Measurements from ENCODE around the gene FOXP1. TPM values are rescaled to one million over a fixed set of nuclear protein-coding genes. Genes with fewer than 3 reads are reported as not detected.

FOXP1 gene
- total and polyA plus RNA-seq, 8 donors, result 12.3 to 215 (median 117) TPM

DNA sequence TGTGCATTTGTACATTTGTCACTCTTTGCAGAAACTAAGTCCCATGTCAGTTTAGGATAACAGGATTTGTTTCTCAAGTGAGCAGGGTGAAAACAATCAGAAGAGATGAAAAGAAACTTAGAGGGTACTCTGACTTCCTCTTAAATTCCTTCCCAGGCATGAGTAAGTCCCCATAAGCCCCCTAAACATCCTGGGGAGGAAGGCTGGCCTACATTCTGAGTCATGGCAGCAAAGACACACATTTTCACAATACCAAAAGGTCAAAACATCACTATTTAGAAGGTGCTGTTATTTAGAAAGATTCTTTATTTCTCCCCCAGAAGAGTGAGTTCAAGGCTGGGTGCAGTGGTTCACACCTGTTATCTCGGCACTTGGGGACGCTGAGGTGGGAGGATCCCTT, 7.6 kb upstream of the FOXP1 start:
- WGBS, 5 donors, result 92 to 100% (median 97%) methylated on average over 2 of the region's 2 CpGs
- Histone ChIP-seq H3K27me3 (no peaks in the 10 kb centered on the region), H3K9me3 (no peaks in the 10 kb centered on the region), H3K4me3 (no peak overlapping the region), H3K36me3 (no peaks in the 10 kb centered on the region), H3K4me1 (peaks cover 0 to 8% (median 3%) of the 10 kb centered on the region in 4 donors), H3K27ac (no peak overlapping the region)
- intact Hi-C loops (cut with DNase I; ENCODE audit: low total_unique reads), result no loop called here
- TF ChIP-seq POLR2AphosphoS5 (IDR thresholded peaks at IDR 0.05) (no peak), POLR2A (IDR thresholded peaks at IDR 0.05) (no peak)
- DNase-seq, result no peak

GRCh38 chr3:71589132-71589531, 5.6 kb upstream of the FOXP1 start:
- 66 to 81% (median 70%) methylated on average over 2 of the region's 2 CpGs for WGBS, 5 donors
- TF ChIP-seq POLR2AphosphoS5 (IDR thresholded peaks at IDR 0.05) (no peak), POLR2A (IDR thresholded peaks at IDR 0.05) (no peak)
- intact Hi-C loops (cut with DNase I; ENCODE audit: low total_unique reads), result no loop called here

DNA sequence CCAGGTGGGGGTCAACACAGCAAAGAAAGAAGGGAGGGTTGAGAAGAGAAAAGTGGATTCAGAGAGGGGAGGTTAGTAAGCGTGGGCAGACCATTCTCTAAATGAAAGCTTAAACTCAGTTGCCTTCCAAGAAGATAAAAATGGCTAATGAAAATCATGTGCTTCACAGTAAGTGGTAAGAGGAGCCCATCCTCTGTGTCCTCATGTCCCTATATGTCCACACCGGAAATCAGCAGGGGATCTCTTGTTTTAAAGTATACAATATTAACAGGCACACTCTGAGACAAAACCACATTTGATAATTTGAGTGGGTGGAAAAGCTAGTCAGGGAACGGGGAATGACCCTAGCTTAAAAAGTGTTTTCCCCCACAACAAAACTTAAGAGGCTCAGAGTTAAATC, 4.4 kb upstream of the FOXP1 start:
- 73 to 88% (median 86%) methylated on average over 3 of the region's 3 CpGs for WGBS, 5 donors
- Histone ChIP-seq H3K27ac (no peak overlapping the region), H3K4me1 (peaks cover 0 to 25% (median 14%) of the 10 kb centered on the region in 4 donors), H3K4me3 (no peak overlapping the region), H3K9me3 (no peaks in the 10 kb centered on the region), H3K27me3 (no peaks in the 10 kb centered on the region), H3K36me3 (no peaks in the 10 kb centered on the region)
- intact Hi-C loops (cut with DNase I; ENCODE audit: low total_unique reads), result no loop called here
- no peak for DNase-seq
- TF ChIP-seq POLR2A (IDR thresholded peaks at IDR 0.05) (no peak), CTCF (IDR thresholded peaks at IDR 0.05) (no peak), POLR2AphosphoS5 (IDR thresholded peaks at IDR 0.05) (no peak), EP300 (IDR thresholded peaks at IDR 0.05) (no peak)

More at GRCh38 chr3:71589132-71589531, 5.6 kb upstream of the FOXP1 start:
- no peak overlapping the region for H3K27ac ChIP-seq
- no peaks in the 10 kb centered on the region for H3K27me3 ChIP-seq
- peaks cover 0 to 25% (median 14%) of the 10 kb centered on the region in 4 donors for H3K4me1 ChIP-seq
- H3K9me3 ChIP-seq, result no peaks in the 10 kb centered on the region
- no peak for DNase-seq
- no peaks in the 10 kb centered on the region for H3K36me3 ChIP-seq
- H3K4me3 ChIP-seq, result no peak overlapping the region

DNA sequence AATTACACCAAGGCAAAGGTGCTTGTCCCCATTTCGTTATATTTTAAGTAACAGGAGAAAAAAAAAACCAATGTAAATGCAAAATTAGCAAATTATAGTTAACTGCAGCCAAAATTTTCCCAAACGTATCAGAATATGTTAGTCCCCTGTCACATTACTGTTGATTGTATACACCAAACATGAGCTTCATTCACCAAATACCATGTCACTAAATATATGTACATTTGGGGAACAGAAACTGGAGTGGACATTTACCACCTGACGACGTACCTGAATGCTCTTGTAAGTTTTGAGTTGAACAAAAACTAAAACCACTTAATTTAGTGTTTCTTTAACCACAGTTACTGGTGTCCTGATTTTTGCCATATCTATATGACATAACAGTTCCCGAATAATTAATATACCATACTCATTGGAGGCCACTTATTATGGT, 3.3 kb upstream of the FOXP1 start:
- no peak overlapping the region for H3K4me3 ChIP-seq
- intact Hi-C loops (cut with DNase I; ENCODE audit: low total_unique reads), result no loop called here
- peak overlapping the region in 1 of 5 donors; percentile 99 for H3K27ac ChIP-seq
- DNase-seq, result no peak
- peaks cover 0 to 25% (median 14%) of the 10 kb centered on the region in 4 donors for H3K4me1 ChIP-seq
- 41 to 53% (median 45%) methylated on average over 5 of the region's 5 CpGs for WGBS, 5 donors
- H3K36me3 ChIP-seq, result no peaks in the 10 kb centered on the region
- TF ChIP-seq EP300 (IDR thresholded peaks at IDR 0.05) (no peak), POLR2AphosphoS5 (IDR thresholded peaks at IDR 0.05) (no peak), CTCF (IDR thresholded peaks at IDR 0.05) (no peak), POLR2A (IDR thresholded peaks at IDR 0.05) (no peak)
- no peaks in the 10 kb centered on the region for H3K9me3 ChIP-seq
- no peaks in the 10 kb centered on the region for H3K27me3 ChIP-seq

DNA sequence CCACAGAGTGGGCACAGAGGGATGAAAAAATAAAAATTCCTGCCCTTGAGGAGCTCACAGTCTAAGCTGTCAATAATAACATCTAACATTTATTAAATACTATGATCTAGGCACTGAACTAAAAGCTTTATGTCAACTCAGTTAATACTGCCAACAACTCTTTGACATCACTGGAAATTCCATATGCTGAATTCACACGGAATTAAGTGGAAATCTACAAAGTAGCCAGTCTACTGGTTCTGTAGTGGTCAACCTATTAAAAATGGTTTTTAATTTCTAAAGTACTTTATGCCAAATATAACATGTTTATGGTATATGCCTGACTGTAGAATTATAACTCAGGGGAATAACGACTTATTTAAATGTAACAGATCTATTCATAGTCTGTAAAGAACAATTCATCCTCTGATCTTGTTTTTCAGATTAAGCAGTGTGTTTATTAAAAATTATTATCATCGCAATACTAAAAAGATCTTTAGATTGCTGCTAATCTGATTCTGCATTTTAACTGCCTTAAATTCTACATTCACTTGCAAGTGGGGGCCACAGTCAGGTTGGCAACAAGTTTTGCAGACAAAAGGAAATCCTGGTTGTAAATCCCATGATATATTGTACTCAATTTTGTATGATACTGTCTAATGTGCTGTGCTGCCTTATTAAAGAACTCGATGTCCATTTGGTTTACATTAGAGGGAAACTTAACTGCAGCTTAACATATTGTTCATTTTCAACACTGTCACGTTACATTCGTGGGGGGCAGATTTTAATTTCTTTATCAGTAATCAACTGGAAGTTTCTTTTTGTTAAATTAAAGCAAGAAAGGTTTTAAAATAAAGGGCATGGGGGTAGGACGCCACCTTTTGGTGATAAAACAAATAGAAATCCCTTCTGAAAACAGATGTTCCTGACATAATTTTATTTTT, 2.6 kb upstream of the FOXP1 start:
- peak overlapping the region in 4 of 5 donors; percentile 94 to 99 (median 96) for H3K27ac ChIP-seq

More for the DNA sequence above, 2.6 kb upstream of the FOXP1 start:
- Histone ChIP-seq H3K27me3 (no peaks in the 10 kb centered on the region), H3K36me3 (no peaks in the 10 kb centered on the region), H3K4me3 (no peak overlapping the region), H3K9me3 (no peaks in the 10 kb centered on the region), H3K4me1 (peaks cover 0 to 26% (median 18%) of the 10 kb centered on the region in 4 donors)
- WGBS, 5 donors, result 16 to 23% (median 19%) methylated on average over 7 of the region's 7 CpGs
- intact Hi-C loops (cut with DNase I; ENCODE audit: low total_unique reads), result no loop called here
- TF ChIP-seq POLR2A (IDR thresholded peaks at IDR 0.05) (no peak), CTCF (IDR thresholded peaks at IDR 0.05) (peak in 5 of 7 experiments; percentile 28 to 72 (median 59))
- peak in 1 of 2 donors; percentile 79 for DNase-seq
